HepG2 (cell line): ENCODE measurements around the gene WNK2. TPM values are rescaled to one million over a fixed set of nuclear protein-coding genes. Genes with fewer than 3 reads are reported as not detected.

ENCODE experiments used
- ATF1 ChIP-seq: IDR thresholded peaks from 2 replicates; pipeline ENCODE4 v1.6.1; 2016; ENCODE audit warnings: mild to moderate bottlenecking, control low read depth
- KDM5A ChIP-seq: fragments of 200-600 bp; sonication (generic); IDR thresholded peaks from 2 replicates; pipeline ENCODE4 v1.7.0; 2018; ENCODE audit warnings: antibody characterized with exemption, mild to moderate bottlenecking, low read length, borderline replicate concordance
- POLR2A ChIP-seq, 2 experiments: IDR thresholded peaks; 2 replicates each; pipeline ENCODE4 v1.6.1; 2011; ENCODE audit warnings: low read depth in 2 of 2, low read length in 2 of 2, mild to moderate bottlenecking in 1 of 2, moderate library complexity in 1 of 2; ENCODE audit not compliant: insufficient read depth in 1 of 2
- SNAI1 ChIP-seq: sonication (generic); formaldehyde crosslinking; IDR thresholded peaks from 2 replicates; pipeline ENCODE4 v1.5.0; 2020; ENCODE audit warnings: mild to moderate bottlenecking, missing genetic modification reagents, borderline replicate concordance
- TEAD3 ChIP-seq: optimal IDR thresholded peaks from 2 replicates; pipeline ENCODE3; 2016; ENCODE audit warnings: borderline replicate concordance
- ZFP82 ChIP-seq: sonication (generic); formaldehyde crosslinking; IDR thresholded peaks from 2 replicates; pipeline ENCODE4 v1.5.1; 2020; ENCODE audit warnings: mild to moderate bottlenecking, missing genetic modification reagents, borderline replicate concordance
- ZNF17 ChIP-seq: sonication (generic); formaldehyde crosslinking; IDR thresholded peaks from 2 replicates; pipeline ENCODE4 v1.5.0; 2020; ENCODE audit warnings: mild to moderate bottlenecking, missing genetic modification reagents
- ZNF180 ChIP-seq: sonication (generic); formaldehyde crosslinking; IDR thresholded peaks from 2 replicates; pipeline ENCODE4 v1.4.0; 2020; ENCODE audit warnings: low read depth, missing genetic modification reagents, borderline replicate concordance
- ZNF292 ChIP-seq: sonication (generic); formaldehyde crosslinking; IDR thresholded peaks from 2 replicates; pipeline ENCODE4 v1.8.1; 2022; ENCODE audit warnings: mild to moderate bottlenecking, low read depth, missing genetic modification reagents, borderline replicate concordance
- ZNF567 ChIP-seq: sonication (generic); formaldehyde crosslinking; IDR thresholded peaks from 2 replicates; pipeline ENCODE4 v1.8.1; 2023; ENCODE audit warnings: mild to moderate bottlenecking, missing genetic modification reagents, borderline replicate concordance
- polyA plus RNA-seq, 8 experiments: library from polyadenylated mRNA; depleted of rRNA in 3 of 8; stranded (reverse) in 7 of 8; unstranded in 1 of 8; fragments of >200 nt; fragmentation: Illumina TruSeq in 4 of 8; extraction: Trizol in 4 of 8; gene quantifications; 2 replicates each; pipeline versions ENCODE4 v1.2.1 to v1.2.3, GENCODE V29; 2011 to 2016; ENCODE audit warnings: low read depth in 4 of 8, missing spikeins in 1 of 8, mixed read lengths in 1 of 8; ENCODE audit not compliant: insufficient read depth in 1 of 8
- total RNA-seq, 5 experiments: library from RNA; depleted of rRNA; stranded (reverse); fragments of >200 nt; fragmentation: Illumina TruSeq; extraction: Trizol; gene quantifications; 2 replicates each; pipeline ENCODE4 v1.2.3, GENCODE V29; 2016; ENCODE audit warnings: low read depth in 1 of 5
- TF ChIP-seq, protein P1 (sequence below): sonication (generic); formaldehyde crosslinking; IDR thresholded peaks from 2 replicates; pipeline ENCODE4 v1.4.0; 2020; ENCODE audit warnings: missing genetic modification reagents
- TF ChIP-seq, protein P2 (sequence below): sonication (generic); formaldehyde crosslinking; IDR thresholded peaks from 2 replicates; pipeline ENCODE4 v1.8.0; 2022; ENCODE audit warnings: missing genetic modification reagents, low read depth, mild to moderate bottlenecking, borderline replicate concordance
- TF ChIP-seq, protein P3 (sequence below): sonication (generic); formaldehyde crosslinking; IDR thresholded peaks from 2 replicates; pipeline ENCODE4 v1.8.1; 2023; ENCODE audit warnings: mild to moderate bottlenecking, missing genetic modification reagents
- TF ChIP-seq, protein P4 (sequence below): sonication (generic); formaldehyde crosslinking; IDR thresholded peaks from 2 replicates; pipeline ENCODE4 v1.5.0; 2020; ENCODE audit warnings: mild to moderate bottlenecking, missing genetic modification reagents
- TF ChIP-seq, protein P5 (sequence below): sonication (generic); formaldehyde crosslinking; IDR thresholded peaks from 2 replicates; pipeline ENCODE4 v1.5.1; 2020; ENCODE audit warnings: mild to moderate bottlenecking, moderate library complexity, missing genetic modification reagents
- TF ChIP-seq, protein P6 (sequence below): sonication (generic); formaldehyde crosslinking; IDR thresholded peaks from 2 replicates; pipeline ENCODE4 v1.9.0; 2021; ENCODE audit warnings: missing genetic modification reagents, borderline replicate concordance
- TF ChIP-seq, protein P7 (sequence below): sonication (generic); formaldehyde crosslinking; IDR thresholded peaks from 2 replicates; pipeline ENCODE4 v1.4.0; 2020; ENCODE audit warnings: missing genetic modification reagents

WNK2 gene
- total and polyA plus RNA-seq, 2 of the 13 experiments (the other 11 are each of a cell fraction or from before 2014, with no cell fraction given), result 10.5 to 12.0 TPM

DNA sequence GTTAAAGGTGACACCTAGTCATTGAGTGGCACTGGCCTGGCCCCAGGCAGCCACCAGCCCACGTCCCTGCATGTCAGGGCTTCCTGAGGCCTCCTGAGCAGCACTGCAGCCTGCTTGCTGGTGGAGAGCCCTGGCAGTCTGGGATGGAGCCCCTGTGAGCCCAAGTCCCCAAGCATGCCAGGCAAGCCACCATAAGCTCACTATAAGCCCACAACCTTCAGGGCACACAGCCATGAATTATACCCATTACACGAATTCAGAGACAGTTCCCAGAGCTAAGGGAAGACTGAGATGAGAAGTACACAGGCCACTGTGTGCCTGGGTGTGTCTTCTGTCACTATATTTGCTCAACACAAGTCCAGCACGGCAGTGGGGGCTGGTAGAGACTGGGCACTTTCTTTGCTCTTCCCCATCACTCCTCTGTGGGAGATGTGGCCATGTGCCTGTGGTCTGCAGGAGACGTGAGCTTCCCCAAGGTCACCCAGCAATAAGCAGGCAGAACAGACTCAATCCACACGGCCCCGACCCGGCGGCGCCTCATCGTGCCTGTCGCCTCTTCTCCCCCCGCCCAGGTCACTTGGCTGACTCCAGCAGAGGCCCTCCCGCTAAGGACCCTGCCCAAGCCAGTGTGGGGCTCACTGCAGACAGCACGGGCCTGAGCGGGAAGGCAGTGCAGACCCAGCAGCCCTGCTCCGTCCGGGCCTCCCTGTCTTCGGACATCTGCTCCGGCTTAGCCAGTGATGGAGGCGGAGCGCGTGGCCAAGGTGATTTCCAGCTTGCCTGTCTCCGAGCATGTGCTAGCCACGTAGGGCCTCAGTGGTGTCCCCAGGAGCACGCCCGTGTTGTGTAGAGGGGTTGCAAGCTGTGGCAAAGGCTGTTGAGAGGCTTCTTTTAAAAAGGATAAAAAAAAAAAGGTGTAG lies 114.8 kb downstream of the WNK2 start (continued):
- TF ChIP-seq, protein P1, sequence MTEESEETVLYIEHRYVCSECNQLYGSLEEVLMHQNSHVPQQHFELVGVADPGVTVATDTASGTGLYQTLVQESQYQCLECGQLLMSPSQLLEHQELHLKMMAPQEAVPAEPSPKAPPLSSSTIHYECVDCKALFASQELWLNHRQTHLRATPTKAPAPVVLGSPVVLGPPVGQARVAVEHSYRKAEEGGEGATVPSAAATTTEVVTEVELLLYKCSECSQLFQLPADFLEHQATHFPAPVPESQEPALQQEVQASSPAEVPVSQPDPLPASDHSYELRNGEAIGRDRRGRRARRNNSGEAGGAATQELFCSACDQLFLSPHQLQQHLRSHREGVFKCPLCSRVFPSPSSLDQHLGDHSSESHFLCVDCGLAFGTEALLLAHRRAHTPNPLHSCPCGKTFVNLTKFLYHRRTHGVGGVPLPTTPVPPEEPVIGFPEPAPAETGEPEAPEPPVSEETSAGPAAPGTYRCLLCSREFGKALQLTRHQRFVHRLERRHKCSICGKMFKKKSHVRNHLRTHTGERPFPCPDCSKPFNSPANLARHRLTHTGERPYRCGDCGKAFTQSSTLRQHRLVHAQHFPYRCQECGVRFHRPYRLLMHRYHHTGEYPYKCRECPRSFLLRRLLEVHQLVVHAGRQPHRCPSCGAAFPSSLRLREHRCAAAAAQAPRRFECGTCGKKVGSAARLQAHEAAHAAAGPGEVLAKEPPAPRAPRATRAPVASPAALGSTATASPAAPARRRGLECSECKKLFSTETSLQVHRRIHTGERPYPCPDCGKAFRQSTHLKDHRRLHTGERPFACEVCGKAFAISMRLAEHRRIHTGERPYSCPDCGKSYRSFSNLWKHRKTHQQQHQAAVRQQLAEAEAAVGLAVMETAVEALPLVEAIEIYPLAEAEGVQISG, result no peak; the same call in 1 of the 2 replicates
- TF ChIP-seq POLR2A (IDR thresholded peaks at IDR 0.05; ENCODE audit: insufficient read depth in 1 of 2, low read depth in 2 of 2, low read length in 2 of 2), result peak in 1 of 2 experiments; percentile 47; a peak in 2 of 4 replicates
- TF ChIP-seq, protein P2, sequence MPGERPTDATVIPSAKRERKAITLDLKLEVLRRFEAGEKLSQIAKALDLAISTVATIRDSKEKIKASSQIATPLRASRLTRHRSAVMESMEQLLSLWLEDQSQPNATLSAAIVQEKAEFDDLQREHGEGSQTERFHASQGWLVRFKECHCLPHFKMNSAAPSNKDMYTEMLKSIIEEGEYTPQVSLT (CRISPR knock-in tag), result no peak
- TF ChIP-seq, protein P3, sequence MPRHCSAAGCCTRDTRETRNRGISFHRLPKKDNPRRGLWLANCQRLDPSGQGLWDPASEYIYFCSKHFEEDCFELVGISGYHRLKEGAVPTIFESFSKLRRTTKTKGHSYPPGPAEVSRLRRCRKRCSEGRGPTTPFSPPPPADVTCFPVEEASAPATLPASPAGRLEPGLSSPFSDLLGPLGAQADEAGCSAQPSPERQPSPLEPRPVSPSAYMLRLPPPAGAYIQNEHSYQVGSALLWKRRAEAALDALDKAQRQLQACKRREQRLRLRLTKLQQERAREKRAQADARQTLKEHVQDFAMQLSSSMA, result peak; percentile 87; the same call in 1 of the 2 replicates
- no peak for TF ChIP-seq ZNF17 (CRISPR knock-in tag)
- TF ChIP-seq ZNF567 (CRISPR knock-in tag), result no peak
- TF ChIP-seq, protein P4, sequence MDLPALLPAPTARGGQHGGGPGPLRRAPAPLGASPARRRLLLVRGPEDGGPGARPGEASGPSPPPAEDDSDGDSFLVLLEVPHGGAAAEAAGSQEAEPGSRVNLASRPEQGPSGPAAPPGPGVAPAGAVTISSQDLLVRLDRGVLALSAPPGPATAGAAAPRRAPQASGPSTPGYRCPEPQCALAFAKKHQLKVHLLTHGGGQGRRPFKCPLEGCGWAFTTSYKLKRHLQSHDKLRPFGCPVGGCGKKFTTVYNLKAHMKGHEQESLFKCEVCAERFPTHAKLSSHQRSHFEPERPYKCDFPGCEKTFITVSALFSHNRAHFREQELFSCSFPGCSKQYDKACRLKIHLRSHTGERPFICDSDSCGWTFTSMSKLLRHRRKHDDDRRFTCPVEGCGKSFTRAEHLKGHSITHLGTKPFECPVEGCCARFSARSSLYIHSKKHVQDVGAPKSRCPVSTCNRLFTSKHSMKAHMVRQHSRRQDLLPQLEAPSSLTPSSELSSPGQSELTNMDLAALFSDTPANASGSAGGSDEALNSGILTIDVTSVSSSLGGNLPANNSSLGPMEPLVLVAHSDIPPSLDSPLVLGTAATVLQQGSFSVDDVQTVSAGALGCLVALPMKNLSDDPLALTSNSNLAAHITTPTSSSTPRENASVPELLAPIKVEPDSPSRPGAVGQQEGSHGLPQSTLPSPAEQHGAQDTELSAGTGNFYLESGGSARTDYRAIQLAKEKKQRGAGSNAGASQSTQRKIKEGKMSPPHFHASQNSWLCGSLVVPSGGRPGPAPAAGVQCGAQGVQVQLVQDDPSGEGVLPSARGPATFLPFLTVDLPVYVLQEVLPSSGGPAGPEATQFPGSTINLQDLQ (CRISPR knock-in tag), result no peak
- TF ChIP-seq, protein P5, sequence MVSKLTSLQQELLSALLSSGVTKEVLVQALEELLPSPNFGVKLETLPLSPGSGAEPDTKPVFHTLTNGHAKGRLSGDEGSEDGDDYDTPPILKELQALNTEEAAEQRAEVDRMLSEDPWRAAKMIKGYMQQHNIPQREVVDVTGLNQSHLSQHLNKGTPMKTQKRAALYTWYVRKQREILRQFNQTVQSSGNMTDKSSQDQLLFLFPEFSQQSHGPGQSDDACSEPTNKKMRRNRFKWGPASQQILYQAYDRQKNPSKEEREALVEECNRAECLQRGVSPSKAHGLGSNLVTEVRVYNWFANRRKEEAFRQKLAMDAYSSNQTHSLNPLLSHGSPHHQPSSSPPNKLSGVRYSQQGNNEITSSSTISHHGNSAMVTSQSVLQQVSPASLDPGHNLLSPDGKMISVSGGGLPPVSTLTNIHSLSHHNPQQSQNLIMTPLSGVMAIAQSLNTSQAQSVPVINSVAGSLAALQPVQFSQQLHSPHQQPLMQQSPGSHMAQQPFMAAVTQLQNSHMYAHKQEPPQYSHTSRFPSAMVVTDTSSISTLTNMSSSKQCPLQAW, result no peak; the same call in 1 of the 2 replicates
- no peak; the same call in 1 of the 2 replicates for TF ChIP-seq ZFP82 (CRISPR knock-in tag)
- TF ChIP-seq SNAI1, result no peak
- no peak; the same call in 1 of the 2 replicates for TF ChIP-seq ZNF292 (CRISPR knock-in tag)
- no peak for TF ChIP-seq KDM5A
- TF ChIP-seq TEAD3 (CRISPR knock-in tag), result peak; percentile 42
- TF ChIP-seq, protein P6, sequence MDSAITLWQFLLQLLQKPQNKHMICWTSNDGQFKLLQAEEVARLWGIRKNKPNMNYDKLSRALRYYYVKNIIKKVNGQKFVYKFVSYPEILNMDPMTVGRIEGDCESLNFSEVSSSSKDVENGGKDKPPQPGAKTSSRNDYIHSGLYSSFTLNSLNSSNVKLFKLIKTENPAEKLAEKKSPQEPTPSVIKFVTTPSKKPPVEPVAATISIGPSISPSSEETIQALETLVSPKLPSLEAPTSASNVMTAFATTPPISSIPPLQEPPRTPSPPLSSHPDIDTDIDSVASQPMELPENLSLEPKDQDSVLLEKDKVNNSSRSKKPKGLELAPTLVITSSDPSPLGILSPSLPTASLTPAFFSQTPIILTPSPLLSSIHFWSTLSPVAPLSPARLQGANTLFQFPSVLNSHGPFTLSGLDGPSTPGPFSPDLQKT (CRISPR knock-in tag), result no peak
- TF ChIP-seq ZNF180 (CRISPR knock-in tag), result no peak
- TF ChIP-seq ATF1 (CRISPR knock-in tag), result no peak
- TF ChIP-seq, protein P7, sequence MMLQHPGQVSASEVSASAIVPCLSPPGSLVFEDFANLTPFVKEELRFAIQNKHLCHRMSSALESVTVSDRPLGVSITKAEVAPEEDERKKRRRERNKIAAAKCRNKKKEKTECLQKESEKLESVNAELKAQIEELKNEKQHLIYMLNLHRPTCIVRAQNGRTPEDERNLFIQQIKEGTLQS (CRISPR knock-in tag), result 0 out of 2 replicates have a peak, but pooled peaks have one; percentile 51
